22Rv1 (cell line): Measurements from ENCODE around the gene NPFFR1.

ENCODE experiments used
- H3K27ac ChIP-seq: fragments of 450-650 bp; 2 replicates; pipeline ENCODE4 v1.5.1; 2017
- CTCF ChIP-seq: fragments of 450-650 bp; IDR thresholded peaks from 2 replicates; pipeline ENCODE4 v1.5.1; 2017; ENCODE audit warnings: mild to moderate bottlenecking
- ZFX ChIP-seq: fragments of 450-650 bp; IDR thresholded peaks from 2 replicates; pipeline ENCODE4 v1.6.1; 2017; ENCODE audit warnings: antibody characterized with exemption, borderline replicate concordance

NPFFR1 gene

GRCh38 chr10:70324951-70325781 lies 41.4 kb upstream of the NPFFR1 start:
- no peak for TF ChIP-seq ZFX
- no peak for TF ChIP-seq CTCF
- H3K27ac ChIP-seq = no peak overlapping the region

- no peak overlapping the region for H3K27ac ChIP-seq
- TF ChIP-seq CTCF = no peak
- TF ChIP-seq ZFX = no peak
These were observed 40.6 kb upstream of the NPFFR1 start for GRCh38 chr10:70324339-70324861.

- no peak overlapping the region for H3K27ac ChIP-seq
- TF ChIP-seq CTCF = no peak
- no peak for TF ChIP-seq ZFX
These were observed 40.0 kb upstream of the NPFFR1 start for GRCh38 chr10:70323697-70324338.

- no peak overlapping the region for H3K27ac ChIP-seq
- no peak for TF ChIP-seq ZFX
- TF ChIP-seq CTCF = no peak
These were observed 39.4 kb upstream of the NPFFR1 start for GRCh38 chr10:70323138-70323696.

GRCh38 chr10:70321897-70322890 lies 38.4 kb upstream of the NPFFR1 start:
- H3K27ac ChIP-seq = no peak overlapping the region
- no peak for TF ChIP-seq CTCF
- no peak for TF ChIP-seq ZFX

GRCh38 chr10:70321233-70321632 lies 37.4 kb upstream of the NPFFR1 start:
- no peak overlapping the region for H3K27ac ChIP-seq

More at GRCh38 chr10:70321233-70321632, 37.4 kb upstream of the NPFFR1 start:
- TF ChIP-seq ZFX (no peak), CTCF (no peak)
